ENCODE measurements around the gene PDGFC.

Gene PDGFC

GRCh38 chr4:156971676-156972378 is at the start of gene PDGFC:
TSS of gene PDGFC (minus strand) at chr4:156971799. CDS start at chr4:156970903, 896 bp downstream.
- no peak for DNase-seq

GRCh38 chr4:157020882-157021281 is 49.3 kb upstream of the PDGFC start:
- no peak for DNase-seq

GRCh38 chr4:157018920-157019490 is 47.4 kb upstream of the PDGFC start:
- DNase-seq: no peak

GRCh38 chr4:157014621-157015591 is 43.3 kb upstream of the PDGFC start:
- DNase-seq: no peak

GRCh38 chr4:157013656-157014055 is 42.1 kb upstream of the PDGFC start:
- no peak for DNase-seq

- DNase-seq: no peak
These were observed 41.2 kb upstream of the PDGFC start for GRCh38 chr4:157012781-157013180.

- no peak for DNase-seq
These were observed 40.7 kb upstream of the PDGFC start for GRCh38 chr4:157012296-157012695.

- no peak for DNase-seq
These were observed 39.0 kb upstream of the PDGFC start for GRCh38 chr4:157010630-157011029.

GRCh38 chr4:157005831-157006230 is 34.2 kb upstream of the PDGFC start:
- no peak for DNase-seq

GRCh38 chr4:157005193-157005592 is 33.6 kb upstream of the PDGFC start:
- DNase-seq: no peak

- no peak for DNase-seq
These were observed 32.9 kb upstream of the PDGFC start for GRCh38 chr4:157004279-157005161.

GRCh38 chr4:156999175-156999517 is 27.5 kb upstream of the PDGFC start:
- DNase-seq: no peak

- DNase-seq: no peak
These were observed 27.0 kb upstream of the PDGFC start for GRCh38 chr4:156998500-156999174.

GRCh38 chr4:156992943-156993342 is 21.3 kb upstream of the PDGFC start:
- no peak for DNase-seq

GRCh38 chr4:156991161-156991560 is 19.6 kb upstream of the PDGFC start:
- DNase-seq: no peak

GRCh38 chr4:156983366-156983765 is 11.8 kb upstream of the PDGFC start:
- no peak for DNase-seq

GRCh38 chr4:156981262-156981769 is 9.7 kb upstream of the PDGFC start:
- no peak for DNase-seq

GRCh38 chr4:156977435-156978160 is 6.0 kb upstream of the PDGFC start:
- no peak for DNase-seq

- no peak for DNase-seq
These were observed 4.5 kb upstream of the PDGFC start for GRCh38 chr4:156976147-156976546.

- DNase-seq: no peak
These were observed 4.1 kb upstream of the PDGFC start for GRCh38 chr4:156975686-156976085.

- no peak for DNase-seq
These were observed 2.7 kb upstream of the PDGFC start for GRCh38 chr4:156974264-156974663.
